ENCODE data around the gene GMPS.
"Not testable (repeated sequence)": the region's sequence is repeated elsewhere in the genome, so short reads cannot be mapped to it uniquely, and the experiment has no call there.

The GMPS gene

GRCh38 chr3:155870133-155870944 is at the start of gene GMPS:
TSS of gene GMPS (plus strand) at chr3:155870650. CDS start at chr3:155870871, 221 bp downstream.
- in situ Hi-C loops (cut with HindIII; ENCODE audit: low sequenced_read_pairs): no loop called here

- in situ Hi-C loops (cut with HindIII; ENCODE audit: low sequenced_read_pairs): not testable (repeated sequence)
Measured at GRCh38 chr3:155828490-155829098, 41.9 kb upstream of the GMPS start.

DNA sequence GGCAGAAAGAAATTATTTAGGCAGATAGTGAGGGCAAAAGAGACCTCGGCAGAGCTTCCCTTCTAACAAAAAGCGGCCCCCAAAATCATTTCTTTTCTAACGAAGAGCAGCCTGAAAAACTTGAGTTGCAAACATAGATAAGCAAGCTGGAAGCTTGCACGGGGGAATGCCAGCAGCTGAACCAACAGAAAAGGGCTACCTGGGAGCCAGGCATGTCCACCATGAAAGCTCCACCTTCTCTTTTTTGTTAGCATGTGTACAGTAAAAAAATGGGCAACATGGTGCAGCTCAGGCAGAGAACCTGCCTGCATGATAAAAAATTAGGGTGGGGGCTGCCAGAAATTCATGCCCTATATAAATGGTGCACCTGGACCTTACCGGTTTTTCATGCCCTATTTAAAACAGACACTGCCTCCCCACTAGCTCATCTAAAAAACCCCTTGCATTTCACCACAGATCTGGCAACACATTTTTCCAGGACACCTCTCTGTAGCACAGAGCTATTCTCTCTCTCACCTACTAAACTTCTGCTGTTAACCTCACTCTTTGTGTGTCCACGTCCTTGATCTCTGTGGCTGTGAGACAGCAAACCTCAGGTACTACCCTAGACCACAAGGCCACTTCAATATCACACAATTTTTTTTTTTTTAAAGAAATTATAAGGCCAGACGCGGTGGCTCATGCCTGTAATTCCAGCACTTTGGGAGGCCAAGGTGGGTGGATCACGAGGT is 34.9 kb upstream of the GMPS start:
- in situ Hi-C loops (cut with HindIII; ENCODE audit: low sequenced_read_pairs): no loop called here

GRCh38 chr3:155843569-155843968 is 26.9 kb upstream of the GMPS start:
- in situ Hi-C loops (cut with HindIII; ENCODE audit: low sequenced_read_pairs): no loop called here

DNA sequence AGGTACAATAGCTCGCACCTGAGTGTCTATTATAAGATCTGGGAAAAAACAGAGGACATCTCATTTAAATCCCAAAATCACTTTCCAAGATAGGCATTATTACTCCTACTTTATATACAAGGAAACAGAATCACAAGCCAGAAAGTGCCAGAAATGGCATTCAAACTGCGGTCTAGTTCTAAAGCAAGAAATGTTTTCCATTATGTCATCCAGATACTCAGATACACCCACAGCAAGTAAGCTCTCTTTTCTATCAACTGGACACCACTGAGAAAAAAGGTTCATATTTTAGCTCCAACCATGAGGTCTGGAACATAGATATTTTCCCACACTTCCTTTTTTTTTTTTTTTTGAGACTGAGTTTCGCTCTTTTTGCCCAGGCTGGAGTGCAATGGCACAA is 24.3 kb upstream of the GMPS start:
- in situ Hi-C loops (cut with HindIII; ENCODE audit: low sequenced_read_pairs): no loop called here

- in situ Hi-C loops (cut with HindIII; ENCODE audit: low sequenced_read_pairs): no loop called here
Measured at GRCh38 chr3:155847993-155848392, 22.5 kb upstream of the GMPS start.

GRCh38 chr3:155849404-155849803 is 21.0 kb upstream of the GMPS start:
- in situ Hi-C loops (cut with HindIII; ENCODE audit: low sequenced_read_pairs): not testable (repeated sequence)

- in situ Hi-C loops (cut with HindIII; ENCODE audit: low sequenced_read_pairs): no loop called here
Measured at GRCh38 chr3:155852341-155852740, 18.1 kb upstream of the GMPS start.

GRCh38 chr3:155853214-155854140 is 17.0 kb upstream of the GMPS start:
- in situ Hi-C loops (cut with HindIII; ENCODE audit: low sequenced_read_pairs): no loop called here

DNA sequence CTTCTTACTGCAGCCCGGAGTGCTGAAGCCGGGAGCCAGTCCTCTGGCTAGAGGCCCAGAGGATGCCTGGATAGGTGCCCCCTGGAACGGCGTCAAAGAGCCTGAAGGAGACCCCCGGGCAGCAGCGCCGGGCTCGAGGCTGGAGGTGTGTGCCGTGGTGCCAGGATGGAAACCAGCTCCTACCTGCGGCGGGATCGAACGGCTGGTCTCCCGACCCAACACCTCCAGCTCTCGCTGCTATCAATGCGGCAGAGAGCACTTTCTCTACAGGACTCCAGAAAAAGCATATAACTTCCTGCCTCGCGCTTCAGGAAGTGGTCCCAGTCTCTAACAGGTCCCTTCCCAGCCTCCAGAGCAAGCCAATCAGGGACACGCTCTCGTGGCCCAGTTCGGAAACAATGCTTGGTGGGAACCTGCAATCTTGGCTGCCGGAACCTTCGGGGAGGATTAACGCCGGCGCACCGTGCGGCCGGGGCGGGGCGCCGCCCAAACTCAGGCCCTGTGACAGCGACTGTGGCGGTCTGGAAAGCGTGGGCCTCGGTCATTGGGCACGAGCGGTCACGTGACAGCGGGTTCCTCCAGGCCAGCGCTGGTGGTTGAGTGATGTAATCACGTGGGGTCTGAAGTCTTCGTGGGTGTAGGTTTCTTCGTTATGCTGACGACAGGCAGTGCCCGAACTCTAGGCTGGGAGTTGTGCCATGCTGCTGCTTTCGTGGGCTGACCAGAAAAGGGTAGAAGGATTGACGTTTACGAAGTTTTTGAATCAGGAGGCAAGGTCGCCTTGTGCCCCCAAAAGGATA is 16.1 kb upstream of the GMPS start, which contains the start of gene SLC33A1:
Gene SLC33A1 (minus strand): TSS at position 287 of the 800 bp plus-strand sequence. CDS start 430 bp downstream, outside the sequence.
- in situ Hi-C loops (cut with HindIII; ENCODE audit: low sequenced_read_pairs): no loop called here

DNA sequence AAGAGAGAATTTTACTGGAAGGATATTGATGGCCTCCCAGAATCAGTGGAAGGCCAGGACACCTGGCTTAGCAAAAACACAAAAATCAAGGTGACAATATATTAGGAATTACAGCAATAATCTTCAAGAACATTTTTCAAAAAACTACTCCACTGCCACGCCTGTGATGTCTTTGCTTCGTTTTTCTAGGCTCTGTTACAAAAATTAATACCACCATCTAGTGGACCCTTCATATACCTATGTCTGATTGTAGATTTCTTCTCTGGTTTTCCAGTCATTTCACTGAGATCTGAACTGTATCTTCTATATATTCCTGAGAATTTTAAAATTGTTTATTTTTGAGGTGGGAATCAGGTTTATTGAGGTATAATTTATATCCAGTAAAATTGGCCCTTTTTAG is 10.6 kb upstream of the GMPS start:
- in situ Hi-C loops (cut with HindIII; ENCODE audit: low sequenced_read_pairs): no loop called here

DNA sequence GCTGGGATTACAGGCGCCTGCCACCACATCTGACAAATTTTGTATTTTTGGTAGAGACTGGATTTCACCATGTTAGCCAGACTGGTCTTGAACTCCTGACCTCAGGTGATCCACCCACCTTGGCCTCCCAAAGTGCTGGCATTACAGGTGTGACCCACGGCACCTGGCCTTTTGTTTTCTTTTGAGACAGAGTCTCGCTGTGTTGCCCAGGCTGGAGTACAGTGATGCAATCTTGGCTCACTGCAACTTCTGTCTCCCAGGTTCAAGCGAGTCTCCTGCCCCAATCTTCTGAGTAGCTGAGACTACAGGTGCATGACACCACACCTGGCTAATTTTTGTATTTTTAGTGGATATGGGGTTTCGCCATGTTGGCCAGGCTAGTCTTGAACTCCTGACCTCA is 10.0 kb upstream of the GMPS start:
- in situ Hi-C loops (cut with HindIII; ENCODE audit: low sequenced_read_pairs): not testable (repeated sequence)

GRCh38 chr3:155861476-155862183 is 8.8 kb upstream of the GMPS start:
- in situ Hi-C loops (cut with HindIII; ENCODE audit: low sequenced_read_pairs): no loop called here

GRCh38 chr3:155862290-155862982 is 8.0 kb upstream of the GMPS start:
- in situ Hi-C loops (cut with HindIII; ENCODE audit: low sequenced_read_pairs): not testable (repeated sequence)

DNA sequence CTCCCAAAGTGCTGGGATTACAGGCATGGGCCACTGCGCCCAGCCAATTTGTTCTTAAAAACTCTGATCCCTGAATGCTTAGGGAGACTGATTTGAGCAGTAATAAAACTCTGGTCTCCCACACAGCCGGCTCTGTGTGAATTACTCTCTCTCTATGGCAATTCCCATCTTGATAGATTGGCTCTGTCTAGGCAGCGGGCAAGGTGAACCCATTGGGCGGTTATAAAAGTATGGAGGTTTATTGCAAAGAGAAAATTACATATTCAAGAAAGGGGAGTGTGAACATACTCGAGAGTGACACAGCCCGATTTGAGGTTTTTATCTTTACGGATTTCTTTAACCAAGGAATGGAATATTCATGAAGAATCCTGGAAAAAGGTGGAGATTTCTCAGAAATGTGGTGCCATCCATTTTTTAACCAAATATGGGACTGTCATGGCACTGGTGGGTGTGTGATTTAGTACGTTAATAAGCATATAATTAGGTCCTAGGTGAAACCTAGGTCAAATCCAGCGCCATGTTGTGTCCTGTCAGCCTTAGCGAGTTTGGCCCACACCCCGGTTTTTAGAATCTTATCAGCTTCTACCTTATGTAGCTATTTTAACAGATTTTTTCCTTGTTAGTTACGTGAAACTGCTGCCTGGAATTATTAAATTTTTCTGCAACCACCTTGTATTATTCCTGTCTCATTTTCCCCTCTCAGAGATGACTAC is 7.2 kb upstream of the GMPS start:
- in situ Hi-C loops (cut with HindIII; ENCODE audit: low sequenced_read_pairs): no loop called here

- in situ Hi-C loops (cut with HindIII; ENCODE audit: low sequenced_read_pairs): no loop called here
Measured at GRCh38 chr3:155869691-155870090, 759 bp upstream of the GMPS start.

DNA sequence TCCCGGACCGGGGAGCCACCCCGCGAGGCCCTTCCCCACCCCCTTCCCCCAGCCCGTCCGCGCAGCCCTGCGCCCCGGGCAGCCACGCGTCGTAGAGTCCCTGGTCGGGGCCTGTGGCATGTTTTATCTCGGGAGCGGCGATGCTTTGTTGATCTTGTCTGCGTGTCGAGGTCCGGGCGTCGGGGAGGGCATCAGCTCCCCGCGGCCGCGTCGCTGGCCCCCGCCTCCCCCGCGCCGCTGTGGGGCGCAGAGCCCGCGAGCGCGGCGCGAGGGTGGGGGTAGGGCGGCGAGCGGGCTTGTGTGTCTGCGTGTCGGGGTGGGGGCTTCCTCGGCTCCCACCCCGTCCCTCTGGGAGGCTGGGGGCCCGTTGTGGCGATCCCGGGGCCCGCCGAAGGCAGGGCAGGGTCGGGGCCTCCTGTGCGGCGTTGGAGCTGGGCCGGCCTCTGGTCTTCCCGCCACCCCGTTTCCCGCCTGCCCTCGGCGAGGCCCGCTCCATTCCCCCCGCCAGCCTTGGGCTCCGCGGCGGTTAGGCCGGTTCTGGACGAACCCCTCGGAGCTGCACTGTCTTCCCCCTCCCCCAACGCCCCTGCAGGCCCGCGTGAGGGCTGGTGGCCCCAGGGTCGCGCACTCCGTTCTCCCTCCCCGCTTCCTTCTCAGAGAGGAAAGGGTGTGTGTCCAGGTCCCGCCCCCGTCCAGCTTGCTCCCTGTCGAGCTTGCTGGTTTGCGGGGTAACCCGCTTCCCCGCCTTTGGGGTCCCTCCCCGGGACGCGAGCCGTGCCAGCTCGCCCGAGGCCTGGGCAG is 695 bp downstream of the GMPS start:
- in situ Hi-C loops (cut with HindIII; ENCODE audit: low sequenced_read_pairs): no loop called here
